Caco-2 (cell line): ENCODE results near the gene SFTPA2. TPM values are rescaled to one million over a fixed set of nuclear protein-coding genes. Genes with fewer than 3 reads are reported as not detected.
A peak's percentile ranks its signal among the peaks of the same experiment; 100 is the strongest.

Source experiments
- Bru-seq: library from RNA; stranded (reverse); fragments of 400-500 nt; gene quantifications from one replicate; lab custom pipeline; 2021; lab: Mats Ljungman, UMichigan
- BruChase-seq, 2 experiments: library from RNA; stranded (reverse); fragments of 400-500 nt; gene quantifications; one replicate each; lab custom pipeline; 2021; lab: Mats Ljungman, UMichigan
- BruUV-seq: library from RNA; stranded (reverse); fragments of 400-500 nt; replicated peaks from 2 replicates; lab custom pipeline; 2021; lab: Mats Ljungman, UMichigan
- CTCF ChIA-PET: fragments of 300-600 bp; sonication (Branson Sonifier 250); formaldehyde crosslinking; loops from one replicate; lab custom pipeline; 2022; ENCODE audit warnings: antibody characterized with exemption; lab: Charles Lee
- POLR2A ChIA-PET: fragments of 300-600 bp; sonication (Branson Sonifier 250); formaldehyde crosslinking; loops from one replicate; lab custom pipeline; 2022; ENCODE audit warnings: antibody characterized with exemption; lab: Charles Lee
- DNase-seq, 2 experiments: peaks; one replicate each; pipeline versions ENCODE4 v3.0.0 to v3.0.0-alpha.2; 2020 to 2022
- H3K27me3 ChIP-seq: replicated peaks from 2 replicates; pipeline ENCODE4 v1.6.0; 2011; ENCODE audit warnings: low read length; ENCODE audit not compliant: control insufficient read depth, insufficient read depth
- H3K36me3 ChIP-seq: 2 replicates; pipeline ENCODE4 v1.5.1; 2011; ENCODE audit warnings: low read length; ENCODE audit not compliant: control insufficient read depth, insufficient read depth
- H3K4me1 ChIP-seq: fragments of 250-450 bp; sonication (Bioruptor Pico); 2 replicates; pipeline ENCODE4 v1.5.1; 2020; ENCODE audit warnings: mild to moderate bottlenecking
- H3K4me3 ChIP-seq: 2 replicates; pipeline ENCODE4 v1.5.1; 2011; ENCODE audit warnings: low read depth, mild to moderate bottlenecking, control low read depth, low read length
- H3K9me3 ChIP-seq: fragments of 250-450 bp; sonication (Bioruptor Pico); 2 replicates; pipeline ENCODE4 v1.5.1; 2020; ENCODE audit warnings: mild to moderate bottlenecking, moderate library complexity
- H3K27ac Mint-ChIP-seq: one replicate; pipeline ENCODE4 v1.8.0; 2022; ENCODE audit warnings: mixed read lengths; ENCODE audit not compliant: unreplicated experiment
- H3K27me3 Mint-ChIP-seq: one replicate; pipeline ENCODE4 v1.8.0; 2022; ENCODE audit warnings: mixed read lengths; ENCODE audit not compliant: insufficient read depth, unreplicated experiment
- H3K36me3 Mint-ChIP-seq: one replicate; pipeline ENCODE4 v1.8.0; 2022; ENCODE audit warnings: mild to moderate bottlenecking, mixed read lengths; ENCODE audit not compliant: insufficient read depth, unreplicated experiment
- H3K4me1 Mint-ChIP-seq: one replicate; pipeline ENCODE4 v1.8.0; 2022; ENCODE audit warnings: low read depth, mixed read lengths; ENCODE audit not compliant: unreplicated experiment
- H3K4me3 Mint-ChIP-seq: one replicate; pipeline ENCODE4 v1.8.0; 2022; ENCODE audit warnings: mild to moderate bottlenecking, moderate library complexity, mixed read lengths; ENCODE audit not compliant: unreplicated experiment
- H3K9me3 Mint-ChIP-seq: one replicate; pipeline ENCODE4 v1.8.0; 2022; ENCODE audit warnings: mixed read lengths; ENCODE audit not compliant: unreplicated experiment
- CTCF ChIP-seq, 2 experiments: fragments of 200-600 bp in 1 of 2; IDR thresholded peaks; 1 replicate in 1 of 2; 2 replicates in 1 of 2; pipeline versions ENCODE4 v1.5.1 to v1.8.0; 2011 to 2022; ENCODE audit warnings: antibody characterized with exemption in 1 of 2, control low read depth in 1 of 2, inconsistent platforms in 1 of 2, low read depth in 1 of 2, low read length in 1 of 2, mild to moderate bottlenecking in 1 of 2, moderate library complexity in 1 of 2; ENCODE audit not compliant: insufficient read depth in 1 of 2, severe bottlenecking in 1 of 2, unreplicated experiment in 1 of 2
- intact Hi-C: fragments of 100-400 bp; cut with micrococcal nuclease; formaldehyde crosslinking; loops from one replicate; pipeline ENCODE4 v1.10.0; 2022; ENCODE audit not compliant: unreplicated experiment
- long read RNA-seq: library from polyadenylated mRNA; stranded (forward); transcript quantifications from one replicate; pipeline ENCODE4 v2.0.0, GENCODE V29; 2022
- total RNA-seq: library from RNA; stranded (reverse); gene quantifications from 2 replicates; pipeline ENCODE4 v1.2.3, GENCODE V29; 2022

The SFTPA2 gene
- total RNA-seq (not detected in 2 replicates), Bru-seq, nascent RNA (not detected), BruChase-seq, experiment 1, labeled RNA remaining after a 2-hour chase (not detected), BruChase-seq, experiment 2, labeled RNA remaining after a 6-hour chase (not detected)
- long read RNA-seq = 0 reads

GRCh38 chr10:79560160-79560709 lies at the start of gene SFTPA2:
Gene SFTPA2, minus strand, starts transcription at chr10:79560407. Its CDS starts 924 bp downstream, at chr10:79559483.
- Histone ChIP-seq H3K36me3 (no peaks in the 10 kb centered on the region), H3K27me3 (no peaks in the 10 kb centered on the region), H3K9me3 (no peaks in the 10 kb centered on the region), H3K4me1 (no peaks in the 10 kb centered on the region), H3K4me3 (no peak within 1 kb of the TSS)
- Mint-ChIP-seq H3K4me3 (no peak within 1 kb of the TSS), H3K27me3 (peaks cover 11% of the 10 kb centered on the region), H3K4me1 (peaks cover 6% of the 10 kb centered on the region), H3K9me3 (no peaks in the 10 kb centered on the region), H3K36me3 (peaks cover 5% of the 10 kb centered on the region), H3K27ac (no peak within 1 kb of the TSS)
- no peak for TF ChIP-seq CTCF (IDR thresholded peaks at IDR 0.05; ENCODE audit: insufficient read depth in 1 of 2, low read depth in 1 of 2, low read length in 1 of 2, severe bottlenecking in 1 of 2, unreplicated experiment in 1 of 2)
- no peak for DNase-seq
- ChIA-PET POLR2A (no interaction called here), CTCF (interaction anchor here (0.6 kb wide), 2 partner anchors 23 to 348 kb away, joined by 3 to 5 read pairs; no protein-coding TSS in a partner anchor)
- BruUV-seq = no TSS peak
- intact Hi-C loops = no loop called here

DNA sequence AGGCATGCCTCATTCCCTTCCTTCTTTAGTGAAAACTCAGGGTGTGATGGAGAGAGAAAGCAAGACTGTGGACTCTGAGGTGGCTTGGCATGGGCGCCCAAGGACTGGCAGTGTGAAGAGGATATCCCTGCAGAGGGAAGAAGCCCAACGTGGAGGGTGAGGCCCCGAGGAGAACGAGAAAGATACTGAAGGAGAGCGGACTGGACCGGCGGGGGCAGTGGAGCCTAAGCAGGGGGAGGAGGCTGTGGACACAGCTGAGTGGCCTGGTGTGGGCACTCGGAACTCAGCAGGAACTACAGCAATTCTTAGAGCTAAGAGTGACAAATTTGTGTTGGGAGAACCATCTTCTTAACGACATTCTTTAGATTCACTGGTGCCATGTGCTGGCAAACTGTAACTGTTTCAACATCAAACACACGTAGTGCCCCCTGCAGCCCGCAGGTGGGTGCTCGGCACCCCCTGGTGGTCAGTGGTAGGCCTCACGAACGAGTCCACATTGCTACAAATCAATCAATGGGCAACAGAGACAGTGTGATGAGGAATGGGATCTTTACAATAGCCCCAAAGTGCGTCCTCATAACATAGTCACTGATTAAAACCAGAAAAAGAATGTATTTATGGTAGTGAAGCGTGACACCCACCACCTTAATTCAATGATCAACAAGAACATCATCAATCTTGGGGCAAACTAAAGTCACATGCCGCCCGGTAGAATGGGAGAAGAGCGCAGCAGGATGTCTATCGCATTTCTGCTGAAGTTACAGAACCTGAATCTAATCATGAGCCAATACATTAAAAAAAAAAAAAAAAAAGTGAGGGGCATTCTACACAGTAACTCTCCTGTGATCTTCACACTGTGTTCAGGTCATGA lies 48.5 kb upstream of the SFTPA2 start:
- peak; percentile 52 to 73 for DNase-seq
- ChIA-PET CTCF (no interaction called here), POLR2A (no interaction called here)
- Mint-ChIP-seq H3K27ac (no peak overlapping the region), H3K4me1 (no peaks in the 10 kb centered on the region), H3K36me3 (no peaks in the 10 kb centered on the region), H3K9me3 (no peaks in the 10 kb centered on the region), H3K27me3 (peaks cover 24% of the 10 kb centered on the region), H3K4me3 (no peak overlapping the region)
- H3K36me3 ChIP-seq = no peaks in the 10 kb centered on the region
- H3K9me3 ChIP-seq = no peaks in the 10 kb centered on the region
- no TSS peak for BruUV-seq
- H3K4me3 ChIP-seq = no peak overlapping the region
- H3K27me3 ChIP-seq = no peaks in the 10 kb centered on the region; the same call in 1 of the 2 replicates
- intact Hi-C loops = loop anchor here (1.0 kb wide), 2 partner anchors 46 to 71 kb away; no protein-coding TSS in a partner anchor
- H3K4me1 ChIP-seq = no peaks in the 10 kb centered on the region
- peak; percentile 91 to 96 for TF ChIP-seq CTCF (IDR thresholded peaks at IDR 0.05; ENCODE audit: insufficient read depth in 1 of 2, low read depth in 1 of 2, low read length in 1 of 2, severe bottlenecking in 1 of 2, unreplicated experiment in 1 of 2)

GRCh38 chr10:79605308-79605707 lies 45.1 kb upstream of the SFTPA2 start:
- POLR2A ChIA-PET = no interaction called here
- H3K36me3 Mint-ChIP-seq = no peaks in the 10 kb centered on the region
- no peak for TF ChIP-seq CTCF (IDR thresholded peaks at IDR 0.05; ENCODE audit: insufficient read depth in 1 of 2, low read depth in 1 of 2, low read length in 1 of 2, severe bottlenecking in 1 of 2, unreplicated experiment in 1 of 2)
- Histone ChIP-seq H3K4me3 (no peak overlapping the region), H3K27me3 (no peaks in the 10 kb centered on the region), H3K36me3 (no peaks in the 10 kb centered on the region), H3K4me1 (no peaks in the 10 kb centered on the region), H3K9me3 (no peaks in the 10 kb centered on the region)
- peaks cover 23% of the 10 kb centered on the region for H3K27me3 Mint-ChIP-seq
- no TSS peak for BruUV-seq
- H3K4me1 Mint-ChIP-seq = no peaks in the 10 kb centered on the region
- DNase-seq = no peak
- no peak overlapping the region for H3K27ac Mint-ChIP-seq
- no peaks in the 10 kb centered on the region for H3K9me3 Mint-ChIP-seq
- intact Hi-C loops = no loop called here
- CTCF ChIA-PET = no interaction called here
- H3K4me3 Mint-ChIP-seq = no peak overlapping the region
